ENCODE results near the gene UCP3.

- TF ChIP-seq MAX (IDR thresholded peaks at IDR 0.05): no peak
- TF ChIP-seq CEBPB (IDR thresholded peaks at IDR 0.05): no peak
- no peak for TF ChIP-seq FOXM1 (IDR thresholded peaks at IDR 0.05; ENCODE audit: borderline replicate concordance, low read depth)
- TF ChIP-seq, protein P1, sequence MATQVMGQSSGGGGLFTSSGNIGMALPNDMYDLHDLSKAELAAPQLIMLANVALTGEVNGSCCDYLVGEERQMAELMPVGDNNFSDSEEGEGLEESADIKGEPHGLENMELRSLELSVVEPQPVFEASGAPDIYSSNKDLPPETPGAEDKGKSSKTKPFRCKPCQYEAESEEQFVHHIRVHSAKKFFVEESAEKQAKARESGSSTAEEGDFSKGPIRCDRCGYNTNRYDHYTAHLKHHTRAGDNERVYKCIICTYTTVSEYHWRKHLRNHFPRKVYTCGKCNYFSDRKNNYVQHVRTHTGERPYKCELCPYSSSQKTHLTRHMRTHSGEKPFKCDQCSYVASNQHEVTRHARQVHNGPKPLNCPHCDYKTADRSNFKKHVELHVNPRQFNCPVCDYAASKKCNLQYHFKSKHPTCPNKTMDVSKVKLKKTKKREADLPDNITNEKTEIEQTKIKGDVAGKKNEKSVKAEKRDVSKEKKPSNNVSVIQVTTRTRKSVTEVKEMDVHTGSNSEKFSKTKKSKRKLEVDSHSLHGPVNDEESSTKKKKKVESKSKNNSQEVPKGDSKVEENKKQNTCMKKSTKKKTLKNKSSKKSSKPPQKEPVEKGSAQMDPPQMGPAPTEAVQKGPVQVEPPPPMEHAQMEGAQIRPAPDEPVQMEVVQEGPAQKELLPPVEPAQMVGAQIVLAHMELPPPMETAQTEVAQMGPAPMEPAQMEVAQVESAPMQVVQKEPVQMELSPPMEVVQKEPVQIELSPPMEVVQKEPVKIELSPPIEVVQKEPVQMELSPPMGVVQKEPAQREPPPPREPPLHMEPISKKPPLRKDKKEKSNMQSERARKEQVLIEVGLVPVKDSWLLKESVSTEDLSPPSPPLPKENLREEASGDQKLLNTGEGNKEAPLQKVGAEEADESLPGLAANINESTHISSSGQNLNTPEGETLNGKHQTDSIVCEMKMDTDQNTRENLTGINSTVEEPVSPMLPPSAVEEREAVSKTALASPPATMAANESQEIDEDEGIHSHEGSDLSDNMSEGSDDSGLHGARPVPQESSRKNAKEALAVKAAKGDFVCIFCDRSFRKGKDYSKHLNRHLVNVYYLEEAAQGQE (IDR thresholded peaks at IDR 0.05; ENCODE audit: low read depth): no peak
Observed at GRCh38 chr11:74009230-74009547, 304 bp upstream of the UCP3 start.
